ENCODE measurements around the gene KLHL25.
A peak's percentile ranks its signal among the peaks of the same experiment; 100 is the strongest.
"Not testable (repeated sequence)": the region's sequence is repeated elsewhere in the genome, so short reads cannot be mapped to it uniquely, and the experiment has no call there.

KLHL25 gene

DNA sequence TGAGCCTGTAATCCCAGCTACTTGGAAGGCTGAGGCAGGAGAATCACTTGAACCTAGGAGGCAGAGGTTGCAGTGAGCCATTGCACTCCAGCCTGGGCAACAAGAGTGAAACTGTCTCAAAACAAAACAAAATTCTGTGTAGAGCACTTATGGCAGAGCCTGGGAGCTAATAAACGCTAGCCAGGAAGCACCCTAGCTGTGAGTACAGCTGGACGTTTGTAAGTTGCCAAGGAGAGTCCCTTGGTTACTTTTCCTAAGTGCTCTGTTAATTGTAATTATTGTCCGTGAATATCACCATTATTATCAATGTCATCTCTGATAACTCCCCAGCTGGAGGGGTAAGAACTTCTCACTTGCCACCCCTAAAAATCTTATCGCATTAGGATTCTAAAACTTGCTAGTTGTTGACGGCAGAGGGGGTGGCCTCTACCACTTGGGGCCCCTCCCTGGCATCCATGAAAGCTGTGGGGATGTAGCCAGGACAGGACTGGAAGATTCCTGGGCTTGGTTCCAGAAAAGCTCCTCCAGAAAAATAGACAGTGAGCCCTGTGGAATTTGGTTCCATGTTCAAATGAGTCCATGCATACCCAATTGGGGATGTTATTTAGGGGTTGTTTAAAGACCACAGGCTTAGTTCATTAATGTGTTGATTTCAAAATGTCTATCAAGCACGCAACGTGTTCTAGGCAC lies 9.9 kb upstream of the KLHL25 start:
- no peak for DNase-seq (ENCODE audit: low spot score)

DNA sequence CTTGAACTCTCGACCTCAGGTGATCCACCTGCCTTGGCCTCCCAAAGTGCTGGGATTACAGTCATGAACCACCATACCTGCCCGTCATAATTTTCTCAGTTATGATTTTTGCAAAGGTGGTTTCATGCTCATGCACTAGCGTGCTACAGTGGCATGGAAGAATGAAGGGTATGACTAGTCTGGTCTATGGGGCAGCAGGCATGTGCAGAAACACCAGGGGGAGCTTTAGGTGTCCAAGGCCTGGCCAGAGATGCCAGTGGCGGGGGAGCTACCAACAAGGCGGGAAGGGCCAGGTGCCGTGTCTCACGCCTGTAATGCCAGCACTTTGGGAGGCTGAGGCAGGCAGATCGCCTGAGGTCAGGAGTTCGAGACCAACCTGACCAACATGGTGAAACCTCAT lies 7.9 kb upstream of the KLHL25 start:
- not testable (repeated sequence) for DNase-seq (ENCODE audit: low spot score)

DNA sequence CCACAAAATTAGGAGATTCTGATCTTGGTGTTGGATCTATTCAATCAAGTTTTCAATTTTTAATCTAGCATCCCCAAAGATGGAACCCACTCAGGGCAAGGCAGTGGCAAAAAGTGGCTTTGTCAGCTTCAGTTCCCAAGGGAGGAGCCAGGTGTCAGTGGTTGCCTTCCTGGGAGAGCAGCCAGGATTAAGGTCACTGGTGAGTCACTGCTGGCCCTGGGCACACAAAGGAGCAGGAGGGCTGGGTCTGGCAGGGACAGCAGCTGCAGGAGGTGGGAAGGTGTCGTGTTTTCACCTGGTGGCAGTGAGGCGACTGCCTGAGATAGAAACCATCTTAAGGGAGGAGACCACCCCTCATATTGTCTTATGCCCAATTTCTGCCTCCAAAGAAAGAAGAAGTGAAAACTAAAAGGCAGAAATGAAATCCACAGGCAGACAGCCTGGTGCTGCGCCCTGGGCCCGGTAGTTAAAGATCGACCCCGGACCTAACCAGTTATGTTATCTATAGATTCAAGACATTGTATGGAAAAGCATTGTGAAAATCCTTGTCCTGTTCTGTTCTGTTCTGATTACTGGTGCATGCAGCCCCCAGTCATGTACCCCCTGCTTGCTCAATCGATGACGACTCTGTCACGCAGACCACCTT lies 5.9 kb upstream of the KLHL25 start:
- peak; percentile 51 for DNase-seq (ENCODE audit: low spot score)

DNA sequence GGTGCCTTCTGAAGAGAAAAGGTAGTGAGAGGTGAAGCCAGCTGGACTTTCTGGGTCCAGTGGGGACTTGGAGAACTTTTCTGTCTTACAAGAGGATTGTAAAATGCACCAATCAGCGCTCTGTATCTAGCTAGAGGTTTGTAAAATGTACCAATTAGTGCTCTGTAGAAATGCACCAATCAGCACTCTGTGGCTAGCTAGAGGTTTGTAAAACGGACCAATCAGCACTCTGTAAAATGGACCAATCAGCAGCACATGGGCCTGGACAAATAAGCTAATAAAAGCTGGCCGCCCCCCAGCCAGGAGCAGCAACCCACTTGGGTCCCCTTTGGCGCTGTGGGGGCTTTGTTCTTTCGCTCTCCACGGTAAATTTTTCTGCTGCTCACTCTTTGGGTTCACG lies 1.6 kb upstream of the KLHL25 start:
- DNase-seq (ENCODE audit: low spot score), result not testable (repeated sequence)

DNA sequence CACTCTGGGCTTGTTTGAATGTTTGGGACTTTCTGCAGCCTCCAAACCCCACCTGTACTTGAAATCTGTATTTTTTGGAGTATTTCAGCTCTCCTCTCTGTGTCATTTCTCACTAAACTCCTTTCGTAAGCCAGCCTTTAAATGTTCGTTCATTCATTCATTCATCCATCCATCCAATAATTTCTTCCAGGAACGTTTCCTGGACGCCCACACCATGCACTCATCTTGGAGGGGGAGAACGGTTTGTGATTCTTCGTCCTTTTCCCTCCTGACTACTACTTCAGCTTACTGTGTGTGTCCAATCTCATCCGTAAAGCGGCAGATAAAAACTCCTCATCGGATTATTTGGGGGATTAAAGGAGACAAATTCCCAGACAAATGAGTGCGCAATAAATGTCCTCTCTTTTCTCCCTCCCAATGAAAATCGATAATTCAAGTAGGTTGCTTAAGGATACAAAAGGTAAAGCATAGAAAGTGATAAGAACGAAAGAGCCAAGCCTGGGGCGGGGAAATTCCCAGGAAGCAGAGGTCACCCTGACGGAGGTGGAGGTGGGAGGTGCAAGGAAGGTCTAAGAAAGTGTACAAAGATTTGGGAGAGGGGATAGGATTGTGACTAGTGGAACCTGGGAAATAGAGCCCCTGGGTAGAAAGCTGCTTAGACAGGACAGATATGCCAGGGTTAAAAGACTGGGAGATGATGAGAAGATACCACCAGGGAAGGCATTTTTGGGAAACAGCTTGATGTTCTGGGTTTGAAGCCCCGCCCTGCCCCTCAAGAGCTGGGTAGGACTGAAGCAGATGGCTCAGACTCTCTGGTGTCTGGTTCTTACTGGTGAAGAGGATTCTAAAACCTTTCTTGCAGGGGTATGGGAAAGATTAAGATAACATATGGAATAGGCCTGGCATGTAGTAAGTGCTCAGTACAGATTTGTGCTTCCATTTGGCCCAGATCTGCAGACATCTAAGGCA lies 896 bp upstream of the KLHL25 start:
- no peak for DNase-seq (ENCODE audit: low spot score)

DNA sequence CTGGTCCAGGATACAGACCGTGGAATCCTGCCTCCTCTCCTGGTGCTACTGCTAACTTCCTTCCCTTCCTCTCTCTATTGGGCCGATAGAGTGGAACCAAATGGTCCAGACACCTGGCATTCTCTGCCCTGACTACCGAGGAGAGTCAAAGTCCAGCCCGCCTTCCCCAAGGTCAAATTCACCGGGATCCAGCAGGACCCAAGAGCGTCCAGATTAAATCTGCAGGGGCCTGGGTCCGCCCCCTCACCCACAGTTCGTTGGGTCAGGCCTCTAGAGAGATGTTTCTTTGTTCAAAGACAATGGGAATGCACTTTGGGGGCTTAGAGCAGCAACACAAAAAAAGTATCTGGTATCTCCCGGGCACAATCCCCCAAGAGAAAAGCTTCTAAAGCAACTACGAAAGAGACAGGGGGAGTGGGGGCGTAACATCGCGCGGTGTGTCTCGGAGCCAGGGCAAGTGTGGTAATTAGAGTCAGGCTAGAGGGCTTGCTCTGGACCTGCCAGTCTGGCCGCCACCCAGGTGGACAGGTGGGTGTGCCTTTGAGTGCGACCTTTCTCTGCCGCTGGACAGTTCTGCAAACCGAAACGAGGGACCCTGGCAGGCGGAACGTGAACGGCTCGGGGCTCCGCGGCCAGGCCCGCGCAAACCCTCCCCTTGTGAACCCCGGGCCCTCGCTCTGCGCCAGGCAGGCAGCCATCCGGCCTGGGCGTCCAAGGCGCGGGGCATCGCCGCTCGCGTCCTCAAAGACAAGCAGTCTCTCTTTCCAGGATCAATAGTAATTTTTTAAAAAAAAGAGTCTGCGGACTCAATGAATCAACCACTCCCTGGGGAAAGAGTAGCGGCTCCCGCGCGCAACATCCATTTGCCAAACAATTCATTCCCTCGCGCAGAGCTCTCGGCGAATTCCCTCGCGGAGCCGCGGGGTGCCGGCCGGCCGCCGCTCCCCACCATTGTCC lies 806 bp downstream of the KLHL25 start:
- DNase-seq (ENCODE audit: low spot score), result peak; percentile 56

DNA sequence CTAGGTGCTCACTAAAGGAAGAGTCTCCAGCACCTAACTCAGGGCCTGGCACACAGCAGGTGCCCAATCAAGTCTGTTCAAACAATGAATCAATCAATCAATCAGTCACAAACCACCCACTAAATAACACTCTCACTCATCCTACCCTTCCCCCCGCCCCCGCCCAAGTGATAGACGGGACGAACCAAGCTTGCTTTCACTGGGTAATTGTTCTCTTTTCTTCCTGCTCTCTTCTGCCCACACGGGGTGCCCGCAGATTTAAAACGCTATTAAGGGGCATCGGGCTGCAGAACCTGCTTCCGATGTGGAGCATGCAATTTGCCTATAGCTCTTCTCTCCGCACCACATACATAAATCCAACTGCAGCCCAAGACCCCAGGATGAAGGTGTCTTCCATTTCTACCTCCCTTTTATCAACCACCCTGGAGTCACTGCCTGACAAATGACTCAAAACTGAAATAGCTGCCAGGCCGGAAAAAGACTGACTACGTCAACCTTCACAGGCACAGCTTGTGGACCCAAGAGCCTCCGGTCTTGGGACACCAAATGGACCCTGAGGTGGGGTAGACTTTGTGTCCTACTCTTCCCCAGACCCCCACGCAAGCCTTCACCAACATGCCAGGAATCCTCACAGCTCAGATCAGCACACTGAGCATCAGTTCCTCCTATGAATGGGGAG lies 1.7 kb downstream of the KLHL25 start:
- no peak for DNase-seq (ENCODE audit: low spot score)

DNA sequence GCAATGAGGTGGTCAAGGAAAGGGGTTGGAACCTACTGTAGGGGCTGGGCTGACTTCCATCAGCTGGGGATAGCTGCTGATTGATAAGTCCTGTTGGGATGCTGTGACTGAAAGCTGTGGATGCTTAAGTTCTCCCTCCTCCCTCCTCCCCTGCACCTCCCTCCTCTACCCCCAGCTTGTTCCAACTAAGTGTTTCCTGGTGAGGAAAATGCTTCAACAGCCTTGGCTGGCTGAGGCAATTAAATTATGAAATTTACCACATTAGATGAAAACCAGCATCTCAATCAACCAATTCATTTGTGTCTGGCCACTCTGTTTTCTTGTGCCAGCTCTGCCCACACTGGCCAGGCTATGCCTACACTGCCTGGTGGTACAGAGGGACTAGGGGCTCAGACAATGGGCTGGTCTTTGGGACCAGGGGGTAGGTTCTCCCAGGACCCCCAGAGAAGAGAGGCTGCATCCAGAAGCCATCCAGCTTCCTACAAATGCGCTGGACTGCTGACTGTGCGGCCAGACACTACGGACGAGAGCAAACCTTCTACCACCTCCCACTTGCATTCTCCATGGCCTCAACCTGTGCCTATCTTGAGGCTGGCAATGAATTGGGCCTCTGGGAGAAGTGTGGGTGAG lies 2.5 kb downstream of the KLHL25 start:
- DNase-seq (ENCODE audit: low spot score), result no peak

DNA sequence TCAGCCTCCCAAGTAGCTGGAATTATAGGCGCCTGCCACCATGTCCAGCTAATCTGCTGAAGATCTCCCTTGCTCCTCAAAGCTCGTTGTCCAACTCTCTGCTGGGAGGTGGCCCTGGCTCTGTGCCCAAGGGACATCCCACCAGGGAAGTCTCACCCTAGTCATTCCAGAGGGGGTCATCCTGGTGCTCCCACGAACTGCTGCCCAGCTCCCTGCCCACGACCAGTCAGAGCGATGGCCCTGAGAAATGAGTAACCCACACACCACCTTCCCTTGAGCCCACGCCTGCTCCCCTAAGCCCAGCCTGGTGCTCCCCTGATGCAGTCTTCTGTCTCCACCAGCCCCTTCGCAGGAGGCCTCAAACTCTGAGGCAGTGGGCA lies 5.2 kb downstream of the KLHL25 start:
- DNase-seq (ENCODE audit: low spot score), result no peak

DNA sequence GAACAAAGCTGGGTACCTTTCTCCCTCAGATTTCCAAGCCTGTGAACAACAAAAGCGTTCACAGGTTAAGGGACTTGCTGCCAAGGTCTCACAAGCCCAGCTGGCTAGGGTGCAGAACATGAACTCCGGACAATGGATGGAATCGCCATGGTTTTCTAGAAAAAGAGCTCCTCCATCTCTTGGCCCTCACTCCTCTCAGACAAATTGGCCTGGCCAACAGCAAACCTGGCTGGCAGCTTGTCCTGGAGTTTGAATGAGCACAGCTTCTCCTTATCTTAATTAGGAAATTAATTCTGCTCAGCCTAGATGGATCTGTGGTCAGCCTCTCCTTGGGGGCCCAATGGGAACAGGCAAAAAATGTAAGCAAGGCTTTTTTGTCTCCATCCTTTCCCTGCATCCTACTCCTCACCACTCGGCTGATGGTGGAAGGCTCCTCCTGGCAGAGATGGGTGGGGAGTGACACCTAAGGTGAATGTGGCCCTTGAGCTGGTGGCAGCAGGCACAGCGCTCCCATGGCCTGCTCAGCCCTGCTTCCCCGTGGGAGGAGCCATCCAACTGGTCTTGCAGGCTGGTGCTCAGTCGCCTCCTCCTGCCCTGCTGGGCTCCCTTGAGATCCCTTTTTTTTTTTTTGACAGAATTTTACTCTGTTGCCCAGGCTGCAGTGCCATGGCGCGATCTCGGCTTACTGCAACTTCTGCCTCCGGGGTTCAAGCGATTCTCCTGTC lies 5.8 kb downstream of the KLHL25 start:
- DNase-seq (ENCODE audit: low spot score), result no peak

DNA sequence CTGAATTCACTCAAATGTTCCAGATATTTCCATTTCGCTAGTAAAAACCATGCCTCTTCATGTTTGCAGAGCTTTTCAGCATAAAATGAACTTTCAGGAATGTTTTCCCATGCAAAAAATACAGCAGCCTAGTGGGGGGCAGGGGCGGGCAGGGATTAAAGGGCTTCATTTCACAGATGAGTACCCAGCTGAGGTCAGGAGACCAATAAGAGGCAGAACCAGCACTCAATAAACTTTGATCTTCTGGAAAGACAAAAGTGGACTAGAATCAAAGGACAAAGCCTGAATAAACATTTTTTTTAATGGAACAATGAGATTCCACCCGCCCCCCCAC lies 8.0 kb downstream of the KLHL25 start:
- DNase-seq (ENCODE audit: low spot score), result no peak

DNA sequence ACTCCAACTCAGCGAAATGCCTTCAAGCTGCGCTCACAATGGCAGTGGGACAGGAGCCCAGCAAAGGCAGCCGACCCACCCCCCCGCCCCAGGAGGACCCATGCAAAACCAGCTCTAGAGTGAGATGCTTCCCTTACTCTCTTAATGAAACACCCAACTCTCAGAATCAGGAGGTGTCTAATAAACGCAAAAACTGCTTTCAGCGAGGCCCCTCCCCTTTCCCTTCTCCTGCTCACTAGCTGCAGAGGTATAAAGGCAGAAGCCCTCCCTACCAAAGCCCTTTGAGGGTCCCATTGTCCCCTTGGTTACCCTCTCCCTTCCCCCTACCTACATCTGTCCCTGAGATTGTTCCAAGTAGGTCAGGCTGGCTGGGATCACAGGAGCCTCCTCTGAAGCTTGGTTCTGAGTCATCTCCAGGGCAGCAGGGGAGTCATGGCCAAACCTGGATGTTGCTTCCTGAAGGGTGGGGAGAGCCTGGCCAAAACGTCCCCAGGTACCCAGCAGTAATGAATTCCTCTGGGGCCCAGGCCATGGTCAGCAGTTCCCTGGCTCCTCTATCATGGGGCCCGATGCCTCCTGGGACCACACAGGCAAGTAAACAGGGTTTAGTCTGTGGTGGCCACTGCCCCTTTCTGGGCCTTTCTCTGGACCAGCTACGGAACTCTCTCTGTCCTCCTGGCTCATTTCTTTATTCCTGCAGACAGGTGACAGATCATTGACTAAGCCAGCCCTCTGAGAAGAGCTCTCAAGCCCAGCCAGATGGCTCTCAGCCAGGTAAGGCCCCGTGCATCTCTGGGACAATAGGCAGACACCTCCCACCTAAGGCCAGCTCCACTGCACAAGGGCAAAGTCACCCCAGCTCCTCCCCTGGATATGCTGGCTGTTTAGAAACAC lies 8.6 kb downstream of the KLHL25 start:
- peak; percentile 71 for DNase-seq (ENCODE audit: low spot score)

DNA sequence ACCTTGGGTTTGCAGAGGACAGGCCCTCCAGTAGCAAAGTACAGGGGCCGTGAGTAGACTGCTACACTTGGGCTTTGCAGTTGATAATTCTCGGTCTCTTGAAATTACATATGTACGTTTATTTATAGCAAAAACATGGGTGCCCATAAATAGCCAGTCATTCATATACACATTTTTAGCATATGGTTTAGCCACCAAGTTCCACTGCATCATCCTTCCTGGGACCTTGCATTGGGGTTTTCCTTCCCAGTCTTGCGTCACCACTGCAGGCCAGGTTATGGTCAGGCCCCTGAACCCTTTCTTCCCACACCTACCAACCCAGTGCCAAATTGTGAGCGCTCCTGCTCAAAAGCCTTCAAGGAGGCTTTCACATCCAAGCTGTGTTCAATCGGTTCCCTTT lies 12.7 kb downstream of the KLHL25 start:
- no peak for DNase-seq (ENCODE audit: low spot score)

DNA sequence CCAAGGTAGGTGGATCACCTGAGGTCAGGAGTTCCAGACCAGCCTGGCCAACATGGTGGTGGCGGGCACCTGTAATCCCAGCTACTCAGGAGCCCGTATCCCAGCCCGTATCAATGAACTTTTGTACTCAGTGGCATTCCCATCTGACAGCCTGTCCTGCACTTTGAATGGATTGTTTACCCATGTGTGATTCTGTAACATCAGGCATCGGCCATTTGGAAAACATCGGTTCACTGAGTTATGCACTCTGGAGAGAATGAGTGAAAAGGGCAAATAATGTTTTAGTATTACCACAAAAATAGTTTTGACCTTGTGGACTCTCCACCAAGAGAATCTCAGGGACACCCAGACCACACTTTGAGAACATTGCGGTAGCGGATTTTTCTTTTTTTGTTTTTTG lies 13.6 kb downstream of the KLHL25 start:
- no peak for DNase-seq (ENCODE audit: low spot score)

DNA sequence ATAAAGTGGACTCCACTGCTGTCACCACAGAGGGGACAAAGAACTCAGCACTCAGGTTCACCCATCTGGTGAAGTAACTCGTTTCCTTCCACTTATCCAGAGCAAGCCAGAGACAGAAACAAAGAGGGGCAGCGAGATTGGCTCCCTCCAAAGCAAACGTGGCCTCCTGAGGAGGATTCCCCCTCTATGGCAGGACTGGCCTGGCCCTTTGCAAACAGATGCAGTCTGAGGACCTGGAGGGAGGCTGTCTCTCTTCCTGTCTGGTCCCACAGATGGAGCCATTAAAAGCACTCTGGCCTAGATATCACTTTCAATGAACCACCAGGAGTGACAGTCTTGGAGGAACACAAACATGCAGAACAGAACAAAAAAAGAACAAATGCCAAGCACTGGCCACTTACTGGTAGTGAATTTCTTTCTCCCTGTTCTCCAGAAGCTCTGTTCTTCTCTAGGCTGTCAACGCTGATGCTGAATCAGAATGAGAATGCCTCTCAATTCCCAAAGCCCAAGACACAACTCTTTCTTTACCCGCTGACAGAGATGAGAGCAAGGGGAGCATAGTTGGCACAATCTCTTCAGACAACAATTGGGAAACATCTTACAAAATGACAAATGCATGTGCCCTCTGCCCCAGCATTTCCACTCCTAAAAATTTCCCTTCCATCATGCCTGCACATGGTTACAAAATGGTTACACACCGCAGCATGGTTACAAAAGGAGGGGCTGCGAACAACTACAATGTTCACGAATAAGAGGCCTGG lies 14.3 kb downstream of the KLHL25 start:
- DNase-seq (ENCODE audit: low spot score), result no peak

DNA sequence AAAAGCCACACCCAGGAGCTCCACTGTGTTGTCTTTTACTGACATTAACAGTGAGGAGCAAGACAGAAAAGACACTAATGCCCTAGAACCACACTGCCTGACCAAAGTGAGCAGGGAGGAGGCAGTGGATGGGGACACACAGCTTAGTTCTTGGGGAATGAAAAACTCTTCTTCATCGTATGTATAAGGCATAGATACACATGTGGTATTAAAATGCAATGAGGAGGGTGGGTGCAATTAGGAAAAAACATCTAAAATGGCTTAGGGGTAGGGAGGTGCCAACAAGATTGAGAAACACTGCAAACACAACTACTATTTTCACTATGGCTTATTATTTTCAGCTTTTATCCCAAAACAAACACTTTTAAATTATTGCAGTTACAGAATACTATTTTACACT lies 15.5 kb downstream of the KLHL25 start:
- no peak for DNase-seq (ENCODE audit: low spot score)

DNA sequence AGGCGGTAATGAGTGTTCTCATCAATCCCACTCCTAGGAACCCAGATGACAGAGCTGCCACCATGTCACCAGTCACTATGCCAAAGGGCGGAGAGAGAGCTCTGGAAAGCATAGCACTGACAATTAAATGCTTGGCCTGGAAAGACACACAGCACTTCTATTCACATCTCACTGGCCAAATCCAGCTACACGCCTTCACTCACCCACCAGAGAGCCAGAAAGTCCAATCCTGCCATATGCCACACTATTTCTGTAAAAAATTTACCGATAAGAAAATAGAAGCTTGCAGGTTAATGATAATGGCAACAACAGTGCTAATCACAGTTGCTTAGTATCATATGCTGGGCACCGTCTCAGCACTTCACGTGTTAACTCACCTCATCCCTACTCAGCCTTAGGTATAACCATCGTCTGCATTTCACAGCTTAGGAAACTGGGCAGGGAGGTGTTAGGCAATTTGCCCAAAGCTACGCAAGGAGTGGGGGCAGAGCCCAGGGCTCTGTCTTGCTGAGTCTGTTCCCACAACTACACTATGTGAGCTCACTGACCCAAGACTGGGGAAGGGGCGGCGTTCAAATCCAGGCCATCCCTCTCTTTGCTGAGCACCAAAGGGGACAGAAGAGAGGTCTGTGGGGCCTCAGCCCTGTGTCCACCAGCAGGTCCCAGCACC lies 16.5 kb downstream of the KLHL25 start:
- no peak for DNase-seq (ENCODE audit: low spot score)
